ENCODE data around the gene C11orf68. TPM values are rescaled to one million over a fixed set of nuclear protein-coding genes. Genes with fewer than 3 reads are reported as not detected.

The C11orf68 gene
- total and polyA plus RNA-seq, 10 of the 15 experiments (the other 5 are each of a cell fraction or from before 2014, with no cell fraction given) = 3.0 to 25.4 (median 16.7) TPM

GRCh38 chr11:65964906-65965305 is 46.0 kb upstream of the C11orf68 start (continued):
- no peak for TF ChIP-seq E4F1 (IDR thresholded peaks at IDR 0.05; ENCODE audit: borderline replicate concordance, partially characterized antibody)
- no peak for TF ChIP-seq ZBED1 (IDR thresholded peaks at IDR 0.05; ENCODE audit: borderline replicate concordance)

GRCh38 chr11:65962141-65962564 is 43.3 kb upstream of the C11orf68 start:
- ChIA-PET RAD21 (ENCODE audit: unreplicated experiment) (interaction anchor here (1.1 to 1.2 kb wide), 3 partner anchors 71 to 103 kb away, joined by 5 to 7 read pairs (median 6); partner anchors contain the start of genes CCDC85B, FIBP and MUS81), SMC1A (ENCODE audit: uncharacterized antibody, unreplicated experiment) (interaction anchor here (1.1 kb wide), 1 partner anchor 72 kb away, joined by 3 read pairs; the partner anchor contains the start of gene CCDC85B), POLR2A (interaction anchor here (0.7 to 1.5 kb wide), 2 partner anchors 63 to 74 kb away, joined by 3 to 7 read pairs; partner anchors contain the start of gene FIBP), CTCF (interaction anchor here (1.2 to 4.4 kb wide), 3 partner anchors 28 to 77 kb away, joined by 3 to 30 read pairs (median 23); partner anchors contain the start of genes CCDC85B and FIBP)
- Histone ChIP-seq H3K4me2 (ENCODE audit: control insufficient read depth, insufficient read depth) (peak overlapping the region; percentile 88), H3K9me3 (replicated peaks; ENCODE audit: control insufficient read depth, insufficient read depth, low read length) (no peaks in the 10 kb centered on the region), H3K9ac (ENCODE audit: control insufficient read depth, insufficient read depth, low read length) (peak overlapping the region; percentile 98), H3K36me3 (ENCODE audit: control insufficient read depth in 2 of 2, insufficient read depth in 2 of 2, low read length in 1 of 2) (peaks cover 22 to 23% of the 10 kb centered on the region in 2 experiments; a peak in 3 of 4 replicates), H3K4me3 (peak overlapping the region; percentile 95), H3K4me1 (ENCODE audit: control insufficient read depth, insufficient read depth, low read length) (peaks cover 9% of the 10 kb centered on the region), H4K20me1 (ENCODE audit: control insufficient read depth, insufficient read depth) (no peaks in the 10 kb centered on the region; the same call in 1 of the 2 replicates), H2AFZ (ENCODE audit: control insufficient read depth, low read depth, low read length) (no peak overlapping the region), H3K27me3 (replicated peaks in 1 of 2; ENCODE audit: control insufficient read depth in 2 of 2, insufficient read depth in 2 of 2, low read length in 1 of 2) (no peaks in the 10 kb centered on the region), H3K27ac (ENCODE audit: control insufficient read depth, insufficient read depth) (peak overlapping the region; percentile 56), H3K79me2 (ENCODE audit: control insufficient read depth, insufficient read depth, low read length) (peaks cover 32% of the 10 kb centered on the region)
- under 1% methylated on average over 11 of the region's 13 CpGs for WGBS (ENCODE audit: insufficient coverage, insufficient replicate concordance, low lambda C conversion rate, missing lambda C conversion rate)
- DNase-seq (ENCODE audit: low read depth, low spot score) = no peak
- no peak for TF ChIP-seq RELA (IDR thresholded peaks at IDR 0.05; ENCODE audit: borderline replicate concordance, partially characterized antibody)
- peak; percentile 5; the same call in 1 of the 2 replicates for TF ChIP-seq CREM (IDR thresholded peaks at IDR 0.05; ENCODE audit: low read depth)
- no peak for FAIRE-seq
- TSS peak; percentile 73 for BruUV-seq (replicated peaks)
- intact Hi-C loops (cut with micrococcal nuclease; ENCODE audit: unreplicated experiment) (no loop called here), in situ Hi-C loops (cut with MboI) (no loop called here)
- ATAC-seq = no peak; the same call in 2 of the 3 replicates

Data from GM12878 (cell line).